GM23338 (cell line): ENCODE results near the gene ME3. TPM values are rescaled to one million over a fixed set of nuclear protein-coding genes. Genes with fewer than 3 reads are reported as not detected.

Experiments
- ATAC-seq: fragments of 200-7000 bp; cut with Tn5 transposase; 3 replicates; pipeline ENCODE4 v1.9.1; 2020
- DNase-seq: peaks from one replicate; pipeline ENCODE4 v3.0.0-alpha.2; 2015; ENCODE audit warnings: low spot score
- H2AFZ ChIP-seq: fragments of 200-600 bp; sonication (generic); 2 replicates; pipeline ENCODE4 v1.8.0; 2016; ENCODE audit warnings: antibody characterized with exemption, mild to moderate bottlenecking, moderate library complexity
- H3F3A ChIP-seq: fragments of 200-600 bp; sonication (generic); replicated peaks from 2 replicates; pipeline ENCODE4 v1.8.0; 2017; ENCODE audit warnings: antibody characterized with exemption, mixed run types, low read depth
- H3K27ac ChIP-seq: fragments of 200-600 bp; sonication (generic); 2 replicates; pipeline ENCODE4 v1.6.1; 2016; ENCODE audit warnings: low read depth
- H3K27me3 ChIP-seq: fragments of 200-600 bp; sonication (generic); 2 replicates; pipeline ENCODE4 v1.8.0; 2016; ENCODE audit warnings: mild to moderate bottlenecking, mixed run types, moderate library complexity; ENCODE audit not compliant: insufficient read depth
- H3K36me3 ChIP-seq: fragments of 200-600 bp; sonication (generic); 2 replicates; pipeline ENCODE4 v1.8.0; 2016; ENCODE audit warnings: mild to moderate bottlenecking; ENCODE audit not compliant: insufficient read depth
- H3K4me1 ChIP-seq: fragments of 200-600 bp; sonication (generic); 2 replicates; pipeline ENCODE4 v1.8.0; 2016; ENCODE audit warnings: mild to moderate bottlenecking, moderate library complexity; ENCODE audit not compliant: insufficient read depth
- H3K4me2 ChIP-seq: fragments of 200-600 bp; sonication (generic); 2 replicates; pipeline ENCODE4 v1.7.1; 2017; ENCODE audit warnings: mixed run types
- H3K4me3 ChIP-seq: fragments of 200-600 bp; sonication (generic); 2 replicates; pipeline ENCODE4 v1.6.1; 2016; ENCODE audit warnings: mixed run types
- H3K79me2 ChIP-seq: fragments of 200-600 bp; sonication (generic); replicated peaks from 2 replicates; pipeline ENCODE4 v1.8.0; 2017; ENCODE audit warnings: mild to moderate bottlenecking; ENCODE audit not compliant: insufficient read depth
- H3K9me2 ChIP-seq: fragments of 200-600 bp; sonication (generic); 2 replicates; pipeline ENCODE4 v1.8.0; 2017; ENCODE audit not compliant: insufficient read depth
- H4K20me1 ChIP-seq: fragments of 200-600 bp; sonication (generic); replicated peaks from 2 replicates; pipeline ENCODE4 v1.8.0; 2017; ENCODE audit warnings: mild to moderate bottlenecking; ENCODE audit not compliant: insufficient read depth
- H3K27ac Mint-ChIP-seq: 2 replicates; pipeline ENCODE4 v1.8.0; 2020; ENCODE audit warnings: inconsistent platforms, mild to moderate bottlenecking, moderate library complexity, mixed read lengths
- H3K27me3 Mint-ChIP-seq: 3 replicates; pipeline ENCODE4 v1.8.0; 2022; ENCODE audit warnings: low read depth, mild to moderate bottlenecking, moderate library complexity, mixed read lengths, inconsistent platforms; ENCODE audit not compliant: insufficient read depth, poor library complexity
- H3K36me3 Mint-ChIP-seq: 3 replicates; pipeline ENCODE4 v1.8.0; 2021; ENCODE audit warnings: low read depth, mild to moderate bottlenecking, inconsistent platforms, moderate library complexity, mixed read lengths
- H3K4me1 Mint-ChIP-seq: 3 replicates; pipeline ENCODE4 v1.8.0; 2020; ENCODE audit warnings: mild to moderate bottlenecking, inconsistent platforms, mixed read lengths
- H3K4me3 Mint-ChIP-seq: 3 replicates; pipeline ENCODE4 v1.8.0; 2021; ENCODE audit warnings: moderate library complexity, mild to moderate bottlenecking, inconsistent platforms, mixed read lengths
- H3K9me3 Mint-ChIP-seq: 3 replicates; pipeline ENCODE4 v1.8.0; 2020; ENCODE audit warnings: moderate library complexity, mild to moderate bottlenecking, inconsistent platforms, mixed read lengths
- CREB1 ChIP-seq: fragments of 250-450 bp; sonication (Bioruptor Pico); IDR thresholded peaks from 2 replicates; pipeline ENCODE4 v1.5.0; 2020; ENCODE audit warnings: low read depth, mild to moderate bottlenecking, moderate library complexity
- CTCF ChIP-seq, 2 experiments: fragments of 200-600 bp in 1 of 2; sonication (generic) in 1 of 2; conservative IDR thresholded peaks; 2 replicates each; pipeline versions ENCODE4 v1.5.1 to v1.6.1; 2016 to 2017; ENCODE audit warnings: antibody characterized with exemption in 2 of 2, low read depth in 2 of 2, mild to moderate bottlenecking in 2 of 2, moderate library complexity in 1 of 2
- EZH2 ChIP-seq: fragments of 200-600 bp; sonication (generic); IDR thresholded peaks from one replicate; pipeline ENCODE4 v1.8.0; 2017; ENCODE audit warnings: antibody characterized with exemption, mild to moderate bottlenecking, low read depth; ENCODE audit not compliant: unreplicated experiment
- EZH2phosphoT487 ChIP-seq: fragments of 200-600 bp; sonication (generic); IDR thresholded peaks from one replicate; pipeline ENCODE4 v1.8.1; 2018; ENCODE audit warnings: antibody characterized with exemption; ENCODE audit not compliant: unreplicated experiment
- JUNB ChIP-seq: IDR thresholded peaks from one replicate; pipeline ENCODE4 v1.6.1; 2016; ENCODE audit warnings: antibody characterized with exemption; ENCODE audit not compliant: unreplicated experiment
- POLR2AphosphoS5 ChIP-seq: IDR thresholded peaks from 2 replicates; pipeline ENCODE4 v1.6.1; 2016; ENCODE audit warnings: antibody characterized with exemption, low read depth
- REST ChIP-seq: IDR thresholded peaks from one replicate; pipeline ENCODE4 v1.6.1; 2018; ENCODE audit warnings: antibody characterized with exemption; ENCODE audit not compliant: unreplicated experiment
- STAT1 ChIP-seq: IDR thresholded peaks from one replicate; pipeline ENCODE4 v1.6.1; 2016; ENCODE audit warnings: antibody characterized with exemption; ENCODE audit not compliant: unreplicated experiment
- ZNF114 ChIP-seq: fragments of 250-450 bp; sonication (Bioruptor Pico); IDR thresholded peaks from 2 replicates; pipeline ENCODE4 v1.5.0; 2020; ENCODE audit warnings: mild to moderate bottlenecking, moderate library complexity
- ZNF331 ChIP-seq: fragments of 250-450 bp; sonication (Bioruptor Pico); IDR thresholded peaks from 2 replicates; pipeline ENCODE4 v1.5.0; 2020; ENCODE audit warnings: low read depth, mild to moderate bottlenecking, moderate library complexity
- polyA plus RNA-seq: library from polyadenylated mRNA; unstranded; fragments of >200 nt; fragmentation: Nextera tagmentation; extraction: Ambion mirVana; gene quantifications from 2 replicates; pipeline ENCODE4 v1.2.1, GENCODE V29; 2016
- total RNA-seq: library from RNA; depleted of rRNA; stranded (reverse); fragments of >200 nt; shearing (Covaris generic); gene quantifications from 2 replicates; pipeline ENCODE4 v1.2.3, GENCODE V29; 2014
- TF ChIP-seq, protein P1 (sequence below): IDR thresholded peaks from 2 replicates; pipeline ENCODE4 v1.6.1; 2016; ENCODE audit warnings: antibody characterized with exemption
- TF ChIP-seq, protein P2 (sequence below): fragments of 250-450 bp; sonication (Bioruptor Pico); IDR thresholded peaks from 2 replicates; pipeline ENCODE4 v1.5.0; 2020; ENCODE audit warnings: mild to moderate bottlenecking, moderate library complexity

Gene ME3
- total and polyA plus RNA-seq, 2 experiments from 2014 or later: 1.3 to 4.0 TPM

GRCh38 chr11:86625981-86626380, 46.4 kb downstream of the ME3 start:
- H3K36me3 Mint-ChIP-seq: no peaks in the 10 kb centered on the region
- H3K79me2 ChIP-seq: no peaks in the 10 kb centered on the region
- no peaks in the 10 kb centered on the region for H4K20me1 ChIP-seq
- no peaks in the 10 kb centered on the region for H3K9me3 Mint-ChIP-seq
- H3K27me3 Mint-ChIP-seq: no peaks in the 10 kb centered on the region
- no peak overlapping the region for H3K27ac Mint-ChIP-seq
- H3K36me3 ChIP-seq: no peaks in the 10 kb centered on the region
- peaks cover 10% of the 10 kb centered on the region for H3K4me1 Mint-ChIP-seq
- H3K27ac ChIP-seq: no peak overlapping the region
- H2AFZ ChIP-seq: no peak overlapping the region
- no peak for DNase-seq
- ATAC-seq: no peak
- TF ChIP-seq, protein P1, sequence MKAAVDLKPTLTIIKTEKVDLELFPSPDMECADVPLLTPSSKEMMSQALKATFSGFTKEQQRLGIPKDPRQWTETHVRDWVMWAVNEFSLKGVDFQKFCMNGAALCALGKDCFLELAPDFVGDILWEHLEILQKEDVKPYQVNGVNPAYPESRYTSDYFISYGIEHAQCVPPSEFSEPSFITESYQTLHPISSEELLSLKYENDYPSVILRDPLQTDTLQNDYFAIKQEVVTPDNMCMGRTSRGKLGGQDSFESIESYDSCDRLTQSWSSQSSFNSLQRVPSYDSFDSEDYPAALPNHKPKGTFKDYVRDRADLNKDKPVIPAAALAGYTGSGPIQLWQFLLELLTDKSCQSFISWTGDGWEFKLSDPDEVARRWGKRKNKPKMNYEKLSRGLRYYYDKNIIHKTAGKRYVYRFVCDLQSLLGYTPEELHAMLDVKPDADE: no peak
- TF ChIP-seq ZNF114 (no peak), CTCF (conservative IDR thresholded peaks at IDR 0.05; ENCODE audit: low read depth in 2 of 2) (no peak), EZH2 (no peak), REST (no peak), CREB1 (no peak), ZNF331 (no peak), POLR2AphosphoS5 (no peak), JUNB (no peak), STAT1 (no peak), EZH2phosphoT487 (no peak)
- TF ChIP-seq, protein P2, sequence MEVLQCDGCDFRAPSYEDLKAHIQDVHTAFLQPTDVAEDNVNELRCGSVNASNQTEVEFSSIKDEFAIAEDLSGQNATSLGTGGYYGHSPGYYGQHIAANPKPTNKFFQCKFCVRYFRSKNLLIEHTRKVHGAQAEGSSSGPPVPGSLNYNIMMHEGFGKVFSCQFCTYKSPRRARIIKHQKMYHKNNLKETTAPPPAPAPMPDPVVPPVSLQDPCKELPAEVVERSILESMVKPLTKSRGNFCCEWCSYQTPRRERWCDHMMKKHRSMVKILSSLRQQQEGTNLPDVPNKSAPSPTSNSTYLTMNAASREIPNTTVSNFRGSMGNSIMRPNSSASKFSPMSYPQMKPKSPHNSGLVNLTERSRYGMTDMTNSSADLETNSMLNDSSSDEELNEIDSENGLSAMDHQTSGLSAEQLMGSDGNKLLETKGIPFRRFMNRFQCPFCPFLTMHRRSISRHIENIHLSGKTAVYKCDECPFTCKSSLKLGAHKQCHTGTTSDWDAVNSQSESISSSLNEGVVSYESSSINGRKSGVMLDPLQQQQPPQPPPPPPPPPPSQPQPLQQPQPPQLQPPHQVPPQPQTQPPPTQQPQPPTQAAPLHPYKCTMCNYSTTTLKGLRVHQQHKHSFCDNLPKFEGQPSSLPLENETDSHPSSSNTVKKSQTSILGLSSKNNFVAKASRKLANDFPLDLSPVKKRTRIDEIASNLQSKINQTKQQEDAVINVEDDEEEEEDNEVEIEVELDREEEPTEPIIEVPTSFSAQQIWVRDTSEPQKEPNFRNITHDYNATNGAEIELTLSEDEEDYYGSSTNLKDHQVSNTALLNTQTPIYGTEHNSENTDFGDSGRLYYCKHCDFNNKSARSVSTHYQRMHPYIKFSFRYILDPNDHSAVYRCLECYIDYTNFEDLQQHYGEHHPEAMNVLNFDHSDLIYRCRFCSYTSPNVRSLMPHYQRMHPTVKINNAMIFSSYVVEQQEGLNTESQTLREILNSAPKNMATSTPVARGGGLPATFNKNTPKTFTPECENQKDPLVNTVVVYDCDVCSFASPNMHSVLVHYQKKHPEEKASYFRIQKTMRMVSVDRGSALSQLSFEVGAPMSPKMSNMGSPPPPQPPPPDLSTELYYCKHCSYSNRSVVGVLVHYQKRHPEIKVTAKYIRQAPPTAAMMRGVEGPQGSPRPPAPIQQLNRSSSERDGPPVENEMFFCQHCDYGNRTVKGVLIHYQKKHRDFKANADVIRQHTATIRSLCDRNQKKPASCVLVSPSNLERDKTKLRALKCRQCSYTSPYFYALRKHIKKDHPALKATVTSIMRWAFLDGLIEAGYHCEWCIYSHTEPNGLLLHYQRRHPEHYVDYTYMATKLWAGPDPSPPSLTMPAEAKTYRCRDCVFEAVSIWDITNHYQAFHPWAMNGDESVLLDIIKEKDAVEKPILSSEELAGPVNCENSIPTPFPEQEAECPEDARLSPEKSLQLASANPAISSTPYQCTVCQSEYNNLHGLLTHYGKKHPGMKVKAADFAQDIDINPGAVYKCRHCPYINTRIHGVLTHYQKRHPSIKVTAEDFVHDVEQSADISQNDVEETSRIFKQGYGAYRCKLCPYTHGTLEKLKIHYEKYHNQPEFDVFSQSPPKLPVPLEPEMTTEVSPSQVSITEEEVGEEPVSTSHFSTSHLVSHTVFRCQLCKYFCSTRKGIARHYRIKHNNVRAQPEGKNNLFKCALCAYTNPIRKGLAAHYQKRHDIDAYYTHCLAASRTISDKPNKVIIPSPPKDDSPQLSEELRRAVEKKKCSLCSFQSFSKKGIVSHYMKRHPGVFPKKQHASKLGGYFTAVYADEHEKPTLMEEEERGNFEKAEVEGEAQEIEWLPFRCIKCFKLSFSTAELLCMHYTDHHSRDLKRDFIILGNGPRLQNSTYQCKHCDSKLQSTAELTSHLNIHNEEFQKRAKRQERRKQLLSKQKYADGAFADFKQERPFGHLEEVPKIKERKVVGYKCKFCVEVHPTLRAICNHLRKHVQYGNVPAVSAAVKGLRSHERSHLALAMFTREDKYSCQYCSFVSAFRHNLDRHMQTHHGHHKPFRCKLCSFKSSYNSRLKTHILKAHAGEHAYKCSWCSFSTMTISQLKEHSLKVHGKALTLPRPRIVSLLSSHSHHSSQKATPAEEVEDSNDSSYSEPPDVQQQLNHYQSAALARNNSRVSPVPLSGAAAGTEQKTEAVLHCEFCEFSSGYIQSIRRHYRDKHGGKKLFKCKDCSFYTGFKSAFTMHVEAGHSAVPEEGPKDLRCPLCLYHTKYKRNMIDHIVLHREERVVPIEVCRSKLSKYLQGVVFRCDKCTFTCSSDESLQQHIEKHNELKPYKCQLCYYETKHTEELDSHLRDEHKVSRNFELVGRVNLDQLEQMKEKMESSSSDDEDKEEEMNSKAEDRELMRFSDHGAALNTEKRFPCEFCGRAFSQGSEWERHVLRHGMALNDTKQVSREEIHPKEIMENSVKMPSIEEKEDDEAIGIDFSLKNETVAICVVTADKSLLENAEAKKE (CRISPR knock-in tag): no peak
- H3F3A ChIP-seq: no peaks in the 10 kb centered on the region
- no peak overlapping the region for H3K4me3 ChIP-seq
- no peaks in the 10 kb centered on the region for H3K9me2 ChIP-seq
- H3K4me2 ChIP-seq: no peak overlapping the region
- H3K27me3 ChIP-seq: no peaks in the 10 kb centered on the region
- H3K4me3 Mint-ChIP-seq: no peak overlapping the region
- H3K4me1 ChIP-seq: no peaks in the 10 kb centered on the region
